ENCODE measurements around the gene TYSND1. TPM values are rescaled to one million over a fixed set of nuclear protein-coding genes. Genes with fewer than 3 reads are reported as not detected.

TYSND1 gene
- total RNA-seq, 2 donors from 2014 or later: 11.8 to 13.8 TPM

DNA sequence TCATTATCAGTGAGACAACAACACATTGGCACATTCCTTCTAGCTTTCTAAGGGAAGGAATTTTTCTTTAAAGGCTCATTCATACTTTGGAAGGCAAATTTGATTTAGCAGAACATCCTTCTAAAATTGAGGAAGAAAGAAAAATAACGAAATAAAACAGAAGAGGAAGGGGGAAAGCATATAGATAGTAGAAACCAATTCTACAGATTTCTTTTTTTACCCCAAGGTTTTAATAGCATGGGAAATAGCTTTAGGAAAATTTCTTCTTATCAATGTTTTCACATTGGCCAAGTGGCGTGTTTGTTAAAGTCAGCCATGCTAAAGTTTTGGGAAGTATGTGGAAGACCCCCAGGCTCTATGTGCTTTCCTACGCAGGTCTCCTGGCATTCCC is 58.2 kb downstream of the TYSND1 start:
- peaks cover 19% of the 10 kb centered on the region for H3K4me1 Mint-ChIP-seq (ENCODE audit: low read depth)
- DNase-seq (no peak), ATAC-seq (replicated peaks in 1 of 2) (no peak)
- no peak overlapping the region for H3K27ac Mint-ChIP-seq
- H3K27me3 Mint-ChIP-seq (ENCODE audit: low read depth): no peaks in the 10 kb centered on the region
- H3K4me3 Mint-ChIP-seq: no peak overlapping the region
- no peaks in the 10 kb centered on the region for H3K9me3 Mint-ChIP-seq
- H3K36me3 Mint-ChIP-seq (ENCODE audit: insufficient read depth in 2 of 2): peaks cover 0 to 2% of the 10 kb centered on the region in 2 donors

Other genes with a start within 250 kb of the TYSND1 start
- gene MACROH2A2, start 93.9 kb downstream of the TYSND1 start, total RNA-seq: 1 to 10 TPM; 6.2 to 8.4 TPM
- 1 to 10 TPM; 6.4 to 7.2 TPM for gene AIFM2, start 13.9 kb downstream of the TYSND1 start, total RNA-seq
- gene SAR1A, start 23.8 kb upstream of the TYSND1 start, total RNA-seq: 10 to 100 TPM; 87.8 to 97.1 TPM
- gene PPA1, start 86.7 kb upstream of the TYSND1 start, total RNA-seq: 100 to 1,000 TPM; 274 to 290 TPM
- gene NPFFR1, start 137.3 kb upstream of the TYSND1 start, total RNA-seq: under 1 TPM in 1 of 2 donors, not detected in 1; 0.02 TPM
- gene LRRC20, start 235.9 kb upstream of the TYSND1 start, total RNA-seq: 1 to 10 TPM; 3.6 to 5.8 TPM

All from activated T-cell treated with anti-CD3 and anti-CD28 coated beads, Interleukin-2, amount 50 U/mL, for 72 hours (primary cell).